Left hindlimb (tissue), 1 donor: ENCODE results near the gene SLC47A1.
"Not testable (repeated sequence)": the region's sequence is repeated elsewhere in the genome, so short reads cannot be mapped to it uniquely, and the experiment has no call there.

Experiments
- DNase-seq: peaks from one replicate; pipeline ENCODE4 v3.0.0-alpha.2; 2018

Gene SLC47A1

DNA sequence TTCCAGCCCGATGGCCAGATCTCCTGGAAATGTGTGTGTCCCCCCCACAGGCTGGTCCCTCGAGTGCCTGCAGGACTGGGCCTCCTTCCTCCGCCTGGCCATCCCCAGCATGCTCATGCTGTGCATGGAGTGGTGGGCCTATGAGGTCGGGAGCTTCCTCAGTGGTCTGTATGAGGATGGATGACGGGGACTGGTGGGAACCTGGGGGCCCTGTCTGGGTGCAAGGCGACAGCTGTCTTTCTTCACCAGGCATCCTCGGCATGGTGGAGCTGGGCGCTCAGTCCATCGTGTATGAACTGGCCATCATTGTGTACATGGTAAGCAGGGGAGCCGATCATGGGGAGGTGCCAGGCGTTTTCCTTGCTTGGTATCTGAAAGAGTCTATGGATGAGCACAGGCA is 22.1 kb downstream of the SLC47A1 start:
- no peak for DNase-seq

DNA sequence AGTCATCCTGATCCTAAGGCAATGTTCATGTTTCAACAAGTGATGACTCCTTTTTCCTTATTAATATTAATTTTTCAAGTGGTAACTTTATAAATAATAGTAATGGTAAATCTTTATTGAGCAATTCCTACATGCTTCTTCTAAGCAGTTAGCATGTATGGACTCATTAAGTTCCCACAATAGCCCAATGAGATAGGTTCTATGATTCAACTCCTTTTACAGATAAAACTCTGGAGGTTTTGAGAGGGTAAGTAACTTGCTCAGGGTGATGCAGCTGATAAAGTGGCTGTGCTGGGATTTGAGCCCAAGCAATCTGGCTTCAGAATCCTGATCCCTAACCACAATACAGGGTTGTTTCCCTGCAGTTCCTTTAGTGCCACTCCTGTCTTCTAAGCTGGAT is 25.3 kb downstream of the SLC47A1 start:
- no peak for DNase-seq

- DNase-seq, result no peak
These were observed 28.2 kb downstream of the SLC47A1 start for GRCh38 chr17:19561697-19562318.

DNA sequence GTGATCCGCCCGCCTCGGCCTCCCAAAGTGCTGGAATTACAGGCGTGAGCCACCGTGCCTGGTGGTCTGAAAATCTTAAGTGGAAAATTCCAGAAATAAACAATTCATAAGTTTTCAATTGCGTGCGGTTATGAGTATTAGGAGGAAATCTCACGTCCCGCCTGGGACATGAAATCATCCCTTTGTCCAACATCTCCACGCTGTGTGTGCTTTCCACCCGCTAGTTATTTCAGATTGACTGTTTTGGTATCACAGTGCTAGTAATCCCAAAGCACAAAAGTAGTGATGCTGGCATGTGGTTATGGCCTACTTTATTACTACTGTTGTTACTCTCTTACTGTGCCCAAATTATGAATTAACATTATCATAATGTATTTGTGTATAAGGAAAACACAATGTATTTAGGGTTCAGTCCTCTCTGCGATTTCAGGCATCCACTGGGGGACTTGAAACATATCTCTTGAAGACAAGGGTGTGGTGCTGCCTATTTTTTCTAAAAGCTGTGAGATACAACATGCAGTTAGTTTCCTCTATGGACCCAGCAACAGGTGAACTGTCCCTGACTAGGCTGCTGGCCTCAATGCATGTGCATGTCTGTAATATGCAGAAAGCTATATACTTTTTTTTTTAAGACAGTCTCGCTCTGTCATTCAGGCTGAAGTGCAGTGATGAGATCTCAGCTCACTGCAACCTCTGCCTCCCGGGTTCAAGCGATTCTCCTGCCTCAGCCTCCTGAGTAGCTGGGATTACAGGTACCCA is 32.3 kb downstream of the SLC47A1 start:
- no peak for DNase-seq

GRCh38 chr17:19567216-19568015 is 33.8 kb downstream of the SLC47A1 start:
- DNase-seq, result no peak

GRCh38 chr17:19568016-19568350 is 34.3 kb downstream of the SLC47A1 start:
- no peak for DNase-seq

DNA sequence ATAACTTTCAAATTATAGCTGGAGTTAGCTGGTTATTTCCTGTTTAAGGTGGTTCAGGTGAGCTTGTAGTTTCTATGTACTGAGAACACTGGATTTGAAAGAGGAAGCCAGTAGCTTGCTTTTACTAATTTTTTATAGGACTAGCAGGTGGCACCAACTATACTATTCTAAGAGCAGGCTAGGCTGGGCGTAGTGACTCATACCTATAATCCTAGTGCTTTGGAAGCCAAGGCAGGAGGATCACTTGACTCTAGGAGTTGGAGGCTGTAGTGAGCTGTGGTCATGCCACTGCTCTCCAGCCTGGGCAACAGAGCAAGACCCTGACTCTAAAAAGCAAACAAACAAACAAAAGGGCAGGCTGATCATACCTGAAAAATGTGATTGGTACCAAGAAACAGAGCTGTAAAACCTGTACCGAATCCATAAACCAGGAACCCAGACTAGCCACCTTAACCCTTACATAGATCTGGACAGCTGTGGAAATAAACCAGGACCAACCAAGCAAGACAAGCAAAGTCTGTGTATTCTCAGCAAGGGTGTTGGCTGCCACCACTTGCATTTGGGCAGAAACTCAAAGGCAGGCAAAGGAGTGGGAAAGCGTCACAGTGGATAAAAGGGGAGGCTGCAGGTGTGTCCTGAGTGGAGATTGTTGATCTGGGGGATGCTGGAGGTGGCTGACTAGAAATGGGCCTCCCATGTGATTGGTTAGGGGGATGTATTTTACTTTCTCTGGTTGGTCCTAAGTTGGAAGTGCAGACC is 36.3 kb downstream of the SLC47A1 start:
- DNase-seq, result no peak

GRCh38 chr17:19570544-19571062 is 36.9 kb downstream of the SLC47A1 start:
- DNase-seq, result no peak

DNA sequence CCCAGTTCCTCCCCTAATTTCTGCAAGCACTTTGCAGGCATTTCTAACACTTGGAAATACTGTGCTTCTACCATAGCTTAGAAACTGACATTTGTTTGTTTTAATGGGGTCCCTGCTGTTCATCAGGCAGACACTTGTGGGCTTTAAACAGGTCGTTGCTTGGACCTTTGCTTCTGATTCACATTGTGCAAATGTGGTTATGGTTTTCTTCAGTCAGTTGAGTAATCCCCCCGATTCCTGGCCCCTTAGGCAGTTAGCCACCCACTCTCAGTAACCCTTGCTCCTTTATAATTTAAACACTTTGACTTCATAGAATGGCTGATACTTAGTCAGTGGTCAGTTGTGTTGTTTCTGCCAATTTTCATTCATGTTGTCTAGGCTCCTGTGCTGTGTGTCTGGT is 39.4 kb downstream of the SLC47A1 start:
- no peak for DNase-seq

DNA sequence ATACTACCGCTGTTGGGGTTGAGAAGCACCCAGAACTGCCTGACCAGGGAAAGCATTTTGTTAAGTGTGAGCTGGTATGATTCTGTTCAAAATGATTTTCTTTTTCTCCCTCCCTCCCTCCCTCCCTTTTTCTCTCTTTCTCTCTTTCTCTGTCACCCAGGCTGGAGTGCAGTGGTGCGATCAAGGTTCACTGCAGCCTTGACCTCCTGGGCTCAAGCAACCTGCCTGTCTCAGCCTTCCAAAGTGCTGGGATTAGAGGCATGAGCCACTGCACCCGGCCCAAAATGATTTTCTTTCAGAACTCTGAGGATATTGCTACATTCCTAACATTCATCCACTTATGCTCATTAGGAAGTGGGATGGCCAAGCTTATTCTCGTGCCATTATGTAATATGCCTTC is 41.3 kb downstream of the SLC47A1 start:
- no peak for DNase-seq

DNA sequence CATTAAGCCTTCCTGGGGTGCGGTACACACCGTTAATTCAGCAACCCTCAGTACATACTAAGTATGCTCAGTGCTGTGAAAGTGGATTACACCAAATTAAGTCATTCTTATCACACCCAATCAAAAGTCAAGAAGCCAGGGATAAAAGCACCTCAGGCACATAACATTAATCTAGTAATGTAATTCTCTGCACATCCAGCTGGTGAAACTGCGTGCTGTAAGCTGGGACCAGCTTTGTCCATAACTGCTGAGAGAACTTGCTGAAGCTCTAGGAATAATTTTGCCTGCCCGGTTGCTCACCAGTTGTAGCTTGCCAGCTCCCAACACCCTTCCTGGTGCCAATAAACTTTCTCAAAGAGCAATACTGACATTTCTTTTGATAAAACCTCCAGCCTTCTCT is 44.9 kb downstream of the SLC47A1 start:
- no peak for DNase-seq

- peak; percentile 28 for DNase-seq
These were observed 45.6 kb downstream of the SLC47A1 start for GRCh38 chr17:19579192-19579761.

GRCh38 chr17:19579867-19580565 is 46.4 kb downstream of the SLC47A1 start:
- DNase-seq, result peak; percentile 45

DNA sequence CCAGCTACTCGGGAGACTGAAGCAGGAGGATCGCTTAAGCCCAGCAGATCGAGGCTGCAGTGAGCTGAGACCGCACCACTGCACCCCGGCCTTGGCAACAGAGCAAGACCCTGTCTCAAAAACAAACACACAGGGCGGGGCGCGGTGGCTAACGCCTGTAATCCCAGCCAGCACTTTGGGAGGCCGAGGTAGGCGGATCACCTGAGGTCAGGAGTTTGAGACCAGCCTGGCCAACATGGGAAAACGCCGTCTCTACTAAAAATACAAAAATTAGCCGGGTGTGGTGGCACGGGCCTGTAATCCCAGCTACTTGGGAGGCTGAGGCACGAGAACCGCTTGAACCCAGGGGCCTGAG is 46.9 kb downstream of the SLC47A1 start:
- not testable (repeated sequence) for DNase-seq

DNA sequence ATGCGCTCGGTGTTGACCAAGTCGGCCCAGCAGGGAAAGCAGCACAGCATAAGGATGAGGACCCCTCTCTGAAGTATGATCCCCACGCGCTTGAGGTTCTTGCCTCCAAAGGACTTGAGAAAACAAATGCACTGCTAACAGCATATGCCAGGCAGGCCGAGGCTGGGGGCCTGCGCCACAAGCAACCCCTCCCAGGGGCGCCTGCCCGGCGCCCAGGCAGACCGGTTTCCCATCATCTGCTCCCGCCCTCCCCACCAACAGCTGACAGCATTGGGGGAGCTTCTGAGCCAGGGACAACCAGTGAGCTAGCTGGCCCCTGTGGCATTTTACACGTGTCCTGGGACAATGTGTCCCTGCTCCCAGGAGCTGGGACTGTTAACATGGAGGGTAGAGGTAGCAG is 48.5 kb downstream of the SLC47A1 start:
- DNase-seq, result not testable (repeated sequence)

GRCh38 chr17:19583871-19584270 is 50.2 kb downstream of the SLC47A1 start:
- DNase-seq, result no peak

- no peak for DNase-seq
These were observed 56.8 kb downstream of the SLC47A1 start for GRCh38 chr17:19590451-19590850.

- DNase-seq, result no peak
These were observed 57.4 kb downstream of the SLC47A1 start for GRCh38 chr17:19590912-19591551.

- DNase-seq, result no peak
These were observed 58.7 kb downstream of the SLC47A1 start for GRCh38 chr17:19592316-19592715.

GRCh38 chr17:19596869-19597268 is 63.2 kb downstream of the SLC47A1 start:
- no peak for DNase-seq

GRCh38 chr17:19610311-19610710 is 76.7 kb downstream of the SLC47A1 start:
- no peak for DNase-seq

DNA sequence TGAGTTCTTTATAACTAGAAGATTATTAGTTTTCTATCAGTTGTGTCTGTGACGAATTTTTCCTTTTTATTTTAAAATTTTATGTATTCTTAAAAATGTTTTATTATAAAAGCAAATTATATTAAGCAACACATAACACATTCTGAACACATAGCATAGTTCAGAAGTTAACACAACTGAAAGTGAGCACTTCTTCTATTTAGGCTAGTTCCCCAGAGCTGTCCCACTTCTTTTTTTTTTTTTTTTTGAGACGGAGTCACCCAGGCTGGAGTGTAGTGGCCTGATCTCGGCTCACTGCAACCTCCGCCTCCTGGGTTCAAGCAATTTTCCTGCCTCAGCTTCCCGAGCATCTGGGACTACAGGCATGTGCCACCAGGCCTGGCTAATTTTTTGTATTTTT is 77.2 kb downstream of the SLC47A1 start:
- DNase-seq, result no peak
